ENCODE results near the gene CLCN1.
A peak's percentile ranks its signal among the peaks of the same experiment; 100 is the strongest.

CLCN1 gene

DNA sequence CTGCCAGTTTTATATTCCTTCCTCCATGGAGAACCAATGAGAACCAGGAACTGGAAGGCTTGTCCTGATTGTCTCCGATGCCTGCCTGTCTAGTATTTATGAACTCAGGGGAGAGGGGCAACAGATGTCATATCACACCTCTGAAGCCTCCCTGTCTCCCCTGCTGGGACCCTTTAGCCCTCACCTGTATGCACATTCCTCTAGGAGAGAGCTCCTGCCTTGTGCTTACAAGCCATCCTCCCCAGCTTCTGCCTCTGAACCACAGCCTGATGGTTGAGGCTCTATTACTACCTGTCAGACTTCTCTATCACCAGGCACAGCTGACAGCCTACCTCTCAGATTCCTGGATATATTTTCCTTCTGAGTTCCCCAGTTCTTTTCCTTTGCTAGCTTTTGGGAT lies 52.5 kb downstream of the CLCN1 start:
- DNase-seq = no peak

DNA sequence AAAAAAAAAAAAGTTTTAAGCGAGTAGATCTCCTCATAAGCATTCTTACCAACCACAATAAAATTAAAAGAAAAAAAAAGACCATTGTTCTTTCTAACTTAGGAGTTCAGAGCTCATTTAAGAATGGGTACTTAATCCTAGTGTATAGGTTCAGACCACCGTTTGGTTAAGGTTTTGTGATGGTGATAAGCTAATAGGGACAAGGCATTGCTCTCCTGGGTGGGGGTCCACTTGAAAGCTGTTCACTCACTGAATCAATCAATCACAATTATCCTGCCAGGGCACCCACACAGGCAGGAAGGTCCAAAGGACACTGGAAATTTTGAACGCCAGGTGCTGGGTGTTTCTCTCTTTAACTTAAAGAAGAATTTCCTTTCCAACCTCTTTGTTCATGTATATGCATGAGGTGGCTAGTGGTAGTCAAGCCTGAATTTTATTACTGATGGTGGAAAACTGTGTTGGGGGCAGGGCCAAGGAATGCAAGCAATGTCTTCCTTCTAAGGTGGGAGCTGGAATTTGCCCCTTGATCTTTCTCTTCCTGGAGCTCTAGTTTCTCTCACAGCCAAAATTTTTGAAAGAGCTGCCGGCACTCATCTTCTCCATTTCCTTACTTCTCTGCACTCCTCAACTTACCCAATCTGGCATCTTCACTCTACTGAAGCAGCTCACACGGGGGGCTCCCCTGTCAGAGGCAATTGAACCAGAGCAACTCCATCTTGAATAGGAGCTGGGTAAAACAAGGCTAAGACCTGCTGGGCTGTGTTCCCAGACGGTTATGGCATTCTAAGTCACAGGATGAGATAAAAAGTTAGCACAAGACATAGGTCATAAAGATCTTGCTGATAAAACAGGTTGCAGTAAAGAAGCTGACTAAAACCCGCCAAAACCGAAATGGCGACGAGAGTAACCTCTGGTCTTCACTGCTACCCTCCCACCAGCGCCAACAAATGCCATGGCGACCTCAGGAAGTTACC lies 54.1 kb downstream of the CLCN1 start:
- DNase-seq = no peak

GRCh38 chr7:143372070-143372469 lies 56.2 kb downstream of the CLCN1 start:
- peak; percentile 52 to 58 for DNase-seq

- DNase-seq = no peak
Measured at GRCh38 chr7:143373255-143373794, 57.4 kb downstream of the CLCN1 start.

DNA sequence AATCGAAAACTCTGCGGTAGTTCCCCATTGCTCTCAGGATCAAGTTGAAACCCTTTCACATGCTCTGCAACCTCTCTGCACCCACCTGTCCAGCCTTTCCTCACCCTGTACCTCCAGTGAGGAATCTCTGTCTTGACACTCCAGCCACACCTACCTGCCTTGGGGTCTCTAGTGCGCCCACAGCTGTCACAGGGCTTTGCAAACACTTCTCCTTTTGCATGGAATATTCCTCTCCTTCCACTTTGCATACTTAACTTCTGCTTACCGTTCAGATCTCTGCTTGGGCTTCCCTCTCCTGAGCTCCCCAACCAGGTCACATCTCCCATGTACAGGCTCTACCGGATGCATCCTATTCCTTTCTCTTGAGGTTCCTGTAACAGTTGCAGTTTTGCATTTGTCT lies 58.6 kb downstream of the CLCN1 start:
- DNase-seq = no peak

DNA sequence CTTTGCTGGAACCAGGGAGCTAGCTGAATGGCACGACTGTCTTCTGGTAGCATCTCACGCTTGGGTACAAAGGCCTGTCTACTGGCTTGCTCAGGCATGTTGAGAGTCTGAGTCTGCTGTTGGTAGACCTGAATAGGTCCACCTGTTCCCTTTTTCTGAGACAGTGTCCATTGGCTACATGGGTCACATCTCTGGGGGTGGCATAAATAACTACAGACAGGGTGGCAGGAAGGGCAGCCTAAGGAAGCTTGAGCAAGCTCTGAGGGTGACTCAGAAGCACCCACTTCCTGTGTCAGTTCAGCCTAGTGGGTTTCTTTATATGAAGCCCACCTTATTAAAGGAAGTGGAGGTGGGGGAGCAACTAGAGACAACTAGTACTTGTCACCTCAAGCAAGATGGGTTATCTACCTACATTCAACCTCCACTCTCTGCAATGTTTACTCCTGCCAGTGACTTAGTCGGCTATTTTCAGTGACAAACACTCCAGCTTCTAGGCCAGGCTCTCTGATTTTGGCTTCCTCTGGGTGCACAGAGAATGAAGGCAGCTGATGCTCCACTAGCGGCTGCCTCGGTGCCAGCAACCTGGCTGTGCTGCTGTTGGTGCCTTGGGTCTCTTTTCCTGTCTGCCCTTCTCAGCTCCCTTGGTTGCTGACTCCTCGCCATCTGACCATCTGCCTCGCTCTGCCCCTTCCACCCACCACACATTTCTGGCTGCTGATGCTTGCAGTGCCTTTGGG lies 59.6 kb downstream of the CLCN1 start:
- peak; percentile 64 to 77 for DNase-seq

DNA sequence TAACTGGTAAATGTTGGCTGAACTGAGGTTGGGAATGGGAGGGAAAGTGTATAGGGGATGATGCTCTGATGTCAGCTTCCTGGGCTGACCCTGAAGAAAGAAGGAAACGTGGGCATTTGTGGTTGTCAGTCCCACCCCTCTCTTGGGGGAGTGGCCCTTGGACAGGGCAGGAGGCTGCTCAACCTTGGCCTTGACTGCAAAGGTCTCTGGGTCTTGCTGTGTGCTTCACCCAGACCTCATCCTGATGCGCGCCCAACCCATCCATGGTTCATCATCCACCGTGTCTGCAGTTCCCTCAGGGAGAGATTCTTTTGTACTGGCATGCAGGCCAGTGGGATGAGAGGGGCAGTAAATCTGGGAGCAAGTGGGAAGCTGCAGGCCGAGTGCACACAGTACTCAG lies 60.5 kb downstream of the CLCN1 start:
- no peak for DNase-seq

DNA sequence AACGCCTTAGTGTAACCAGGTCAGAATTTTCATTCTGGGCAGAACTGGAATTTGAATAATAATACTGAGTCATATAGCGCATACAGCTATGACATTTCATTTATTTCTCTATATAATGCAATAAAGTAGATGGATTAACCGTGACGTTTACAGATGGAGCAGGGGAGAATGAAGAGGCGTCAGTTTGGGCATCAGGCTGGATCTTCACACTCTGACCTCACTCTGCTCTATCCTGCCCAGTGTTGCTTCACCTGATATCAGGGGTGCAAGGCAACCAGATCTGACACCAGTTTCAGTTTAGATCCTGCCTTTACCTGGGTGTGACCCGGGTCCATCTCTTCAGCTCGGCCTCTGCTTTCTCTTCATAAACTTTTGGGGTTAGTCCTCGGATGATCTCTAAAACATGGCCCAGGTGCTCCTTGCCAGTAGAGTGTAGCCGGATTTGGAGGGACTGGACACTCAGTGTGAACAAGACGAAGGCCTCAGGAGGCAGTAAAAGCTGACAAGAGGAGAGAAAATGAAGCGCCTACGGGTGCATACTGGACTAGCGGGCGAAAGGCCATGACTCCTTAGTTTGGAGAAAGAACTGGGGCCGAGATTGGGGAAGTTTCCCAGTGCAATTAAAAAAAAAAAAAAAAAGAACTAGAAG lies 63.8 kb downstream of the CLCN1 start:
- DNase-seq = peak in 1 of 2 donors; percentile 40

GRCh38 chr7:143380260-143380645 lies 64.3 kb downstream of the CLCN1 start:
- DNase-seq = peak; percentile 87 to 91

- peak; percentile 87 to 88 for DNase-seq
Measured at GRCh38 chr7:143380646-143381426, 64.9 kb downstream of the CLCN1 start, which contains the start of gene ZYX. TSS of gene ZYX (plus strand) at chr7:143381345. CDS start at chr7:143381572, 227 bp downstream.

DNA sequence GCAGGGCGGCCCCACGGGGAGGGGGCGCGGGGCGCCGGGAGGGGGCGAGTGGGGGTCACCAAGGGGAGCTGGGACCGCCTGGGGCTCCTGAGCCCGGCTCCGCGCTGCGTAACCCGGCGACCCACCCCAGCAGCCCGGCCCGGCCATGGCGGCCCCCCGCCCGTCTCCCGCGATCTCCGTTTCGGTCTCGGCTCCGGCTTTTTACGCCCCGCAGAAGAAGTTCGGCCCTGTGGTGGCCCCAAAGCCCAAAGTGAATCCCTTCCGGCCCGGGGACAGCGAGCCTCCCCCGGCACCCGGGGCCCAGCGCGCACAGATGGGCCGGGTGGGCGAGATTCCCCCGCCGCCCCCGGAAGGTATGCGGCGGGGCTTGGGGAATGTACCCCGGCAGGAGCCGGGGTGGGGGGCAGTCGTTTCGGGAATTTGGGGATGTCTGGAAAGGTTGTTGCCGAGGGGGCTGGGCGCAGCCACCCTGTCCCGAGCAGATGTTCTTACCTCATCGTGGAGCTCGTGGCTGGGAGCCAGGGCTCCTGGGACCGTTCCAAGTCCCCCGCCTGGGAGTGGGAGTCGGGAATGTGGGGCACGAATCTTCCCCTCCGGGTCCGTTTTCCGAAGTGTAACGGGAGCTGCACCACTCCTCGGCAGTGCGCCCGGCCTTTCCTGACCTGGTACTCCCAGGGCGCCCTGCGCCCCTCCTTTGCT lies 65.7 kb downstream of the CLCN1 start:
- no peak for DNase-seq

- DNase-seq = no peak
Measured at GRCh38 chr7:143382126-143382790, 66.3 kb downstream of the CLCN1 start.

DNA sequence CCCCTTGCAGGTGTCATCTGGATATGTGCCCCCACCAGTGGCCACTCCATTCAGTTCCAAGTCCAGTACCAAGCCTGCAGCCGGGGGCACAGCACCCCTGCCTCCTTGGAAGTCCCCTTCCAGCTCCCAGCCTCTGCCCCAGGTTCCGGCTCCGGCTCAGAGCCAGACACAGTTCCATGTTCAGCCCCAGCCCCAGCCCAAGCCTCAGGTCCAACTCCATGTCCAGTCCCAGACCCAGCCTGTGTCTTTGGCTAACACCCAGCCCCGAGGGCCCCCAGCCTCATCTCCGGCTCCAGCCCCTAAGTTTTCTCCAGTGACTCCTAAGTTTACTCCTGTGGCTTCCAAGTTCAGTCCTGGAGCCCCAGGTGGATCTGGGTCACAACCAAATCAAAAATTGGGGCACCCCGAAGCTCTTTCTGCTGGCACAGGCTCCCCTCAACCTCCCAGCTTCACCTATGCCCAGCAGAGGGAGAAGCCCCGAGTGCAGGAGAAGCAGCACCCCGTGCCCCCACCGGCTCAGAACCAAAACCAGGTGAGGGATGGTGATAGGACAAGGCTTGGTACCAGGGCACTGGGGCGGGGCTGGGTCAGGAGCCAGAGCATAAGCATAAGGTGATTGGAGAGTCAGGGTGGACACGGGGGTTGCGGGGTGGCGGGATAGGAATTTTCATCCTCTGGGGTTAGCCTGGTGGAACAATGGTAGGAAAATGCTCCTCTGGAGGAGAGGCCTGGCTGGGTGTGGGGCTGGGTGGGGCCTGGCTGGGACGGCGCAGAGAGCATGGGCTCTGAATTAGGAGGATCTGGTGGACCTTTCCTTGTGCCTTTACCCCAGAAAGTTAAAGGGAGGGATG lies 67.1 kb downstream of the CLCN1 start:
- DNase-seq = peak in 1 of 2 donors; percentile 16

DNA sequence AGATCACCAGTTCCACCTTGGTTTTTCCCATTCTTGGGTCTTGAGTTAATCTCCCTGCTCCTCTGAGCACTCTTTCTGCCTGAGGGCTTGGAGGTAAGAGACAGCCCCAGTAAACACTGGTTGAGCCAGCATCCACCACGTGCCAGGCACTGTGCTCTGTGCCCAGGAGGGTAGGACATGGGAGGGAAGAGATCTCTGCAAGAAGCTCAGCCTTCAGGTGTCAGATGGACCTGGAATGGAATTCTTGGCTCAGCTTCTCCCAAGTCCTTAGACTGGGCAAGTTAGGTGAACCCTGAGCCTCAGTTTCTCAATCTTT lies 67.7 kb downstream of the CLCN1 start:
- DNase-seq = no peak

- no peak for DNase-seq
Measured at GRCh38 chr7:143384148-143384547, 68.2 kb downstream of the CLCN1 start.

DNA sequence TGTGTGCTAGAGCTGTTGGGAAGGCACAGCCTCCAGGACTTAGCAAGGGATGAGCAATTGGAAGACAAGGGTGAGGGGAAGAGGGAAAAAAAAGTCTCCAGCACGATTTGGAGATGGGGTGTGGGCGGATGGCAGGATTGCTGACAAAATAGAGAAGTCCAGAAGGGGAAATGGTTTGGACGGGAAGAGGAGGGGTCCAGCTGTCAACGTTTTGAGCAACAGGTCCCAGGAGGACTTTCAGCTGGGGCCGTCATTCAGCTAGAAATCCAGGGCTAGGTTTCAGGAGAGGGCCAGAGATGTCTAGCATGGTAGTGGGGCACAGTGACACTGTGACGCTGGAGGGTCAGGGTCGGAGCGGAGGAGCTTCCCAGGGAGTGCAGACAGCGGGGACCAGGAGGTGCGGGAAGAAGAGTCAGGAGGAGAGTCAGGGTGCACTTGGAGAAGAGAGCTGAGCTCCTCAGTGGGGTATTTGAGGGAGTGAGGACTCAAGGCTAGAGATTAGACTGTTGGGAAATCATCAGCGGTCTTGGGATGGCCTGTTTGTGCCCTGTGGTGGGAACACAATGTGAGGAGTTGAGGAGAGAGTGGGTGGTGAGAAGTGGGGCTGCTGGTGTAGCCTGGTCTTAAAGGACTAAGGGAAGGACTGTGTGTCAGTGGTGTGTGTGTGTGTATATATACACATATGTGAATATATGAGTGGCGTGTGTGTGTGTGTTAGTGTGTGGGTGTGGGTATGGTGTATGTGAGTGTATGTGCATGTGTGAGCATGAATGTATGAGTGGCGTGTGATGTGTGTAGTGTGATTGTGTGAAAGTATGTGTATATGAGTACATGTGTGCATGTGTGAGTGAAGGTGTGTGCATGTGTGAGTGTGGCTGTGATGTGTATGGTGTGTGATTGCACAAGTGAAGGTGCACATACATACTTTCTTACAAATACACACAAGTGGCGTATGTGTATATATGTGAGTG lies 69.0 kb downstream of the CLCN1 start:
- no peak for DNase-seq

- DNase-seq = peak; percentile 42 to 63
Measured at GRCh38 chr7:143385891-143386781, 70.2 kb downstream of the CLCN1 start.
